GM18502 (cell line): Measurements from ENCODE around the gene SOCS7.

Source experiments
- ATAC-seq: cut with Tn5 transposase; IDR thresholded peaks from one replicate; pipeline ENCODE4 v1.9.1; 2021; ENCODE audit warnings: mild to moderate bottlenecking; ENCODE audit not compliant: unreplicated experiment, poor library complexity

SOCS7 gene

GRCh38 chr17:38361694-38362465 lies 10.2 kb downstream of the SOCS7 start:
- ATAC-seq = no peak

DNA sequence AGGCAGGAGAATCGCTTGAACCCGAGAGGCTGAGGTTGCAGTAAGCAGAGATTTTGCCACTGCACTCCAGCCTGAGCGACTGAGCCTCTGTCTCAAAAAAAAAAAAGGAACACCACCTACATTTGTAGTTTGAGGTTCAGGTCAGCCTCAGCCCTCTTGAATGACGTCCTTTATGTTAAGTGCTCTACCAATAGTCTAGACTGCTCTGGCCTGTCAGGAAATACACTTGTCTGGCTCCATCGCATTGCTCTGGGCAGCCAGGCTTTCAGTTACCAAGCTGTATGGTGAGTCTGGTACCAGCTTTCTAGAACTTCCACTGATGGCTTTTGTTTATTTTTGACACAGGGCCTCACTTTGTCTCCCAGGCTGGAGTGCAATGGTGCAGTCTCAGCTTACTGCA lies 11.4 kb downstream of the SOCS7 start:
- ATAC-seq = no peak

- no peak for ATAC-seq
These were observed 13.1 kb downstream of the SOCS7 start for GRCh38 chr17:38364741-38365140.

- ATAC-seq = no peak
These were observed 17.7 kb downstream of the SOCS7 start for GRCh38 chr17:38369124-38369886.

DNA sequence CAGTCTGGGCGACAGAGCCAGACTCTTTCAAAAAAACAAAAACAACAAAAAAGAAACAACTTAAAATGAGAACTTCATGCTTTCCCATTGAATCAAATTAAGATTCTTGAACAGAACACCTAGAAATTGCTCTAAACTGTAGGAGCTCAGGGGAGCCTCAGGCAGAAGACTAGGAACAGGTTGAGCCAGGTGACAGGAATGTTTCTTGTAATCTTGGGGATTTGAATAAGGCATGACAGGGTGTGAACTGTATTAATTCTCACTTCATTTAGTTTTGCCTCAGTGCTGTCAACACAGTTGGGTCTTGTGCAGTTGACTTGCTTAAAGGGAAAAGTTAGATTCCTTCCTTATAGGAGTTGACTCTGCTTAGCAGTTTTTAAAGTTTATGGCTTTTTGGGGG lies 27.8 kb downstream of the SOCS7 start:
- no peak for ATAC-seq

DNA sequence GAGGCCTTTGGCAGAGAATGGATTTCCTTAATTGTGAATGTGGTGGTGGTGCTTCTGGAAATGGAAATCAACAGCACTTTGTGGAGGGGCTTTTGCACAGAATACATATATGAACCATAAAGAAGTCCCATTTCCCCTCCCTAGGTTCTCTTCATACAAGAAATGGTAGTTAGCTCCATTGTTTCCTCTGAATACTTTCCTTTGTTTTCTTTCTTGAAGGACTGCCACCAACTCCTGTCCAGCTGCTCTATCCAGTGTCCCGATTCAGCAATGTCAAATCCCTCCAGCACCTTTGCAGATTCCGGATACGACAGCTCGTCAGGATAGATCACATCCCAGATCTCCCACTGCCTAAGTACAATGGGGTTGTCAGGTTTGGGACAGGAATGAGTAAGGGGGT lies 43.4 kb downstream of the SOCS7 start:
- no peak for ATAC-seq

DNA sequence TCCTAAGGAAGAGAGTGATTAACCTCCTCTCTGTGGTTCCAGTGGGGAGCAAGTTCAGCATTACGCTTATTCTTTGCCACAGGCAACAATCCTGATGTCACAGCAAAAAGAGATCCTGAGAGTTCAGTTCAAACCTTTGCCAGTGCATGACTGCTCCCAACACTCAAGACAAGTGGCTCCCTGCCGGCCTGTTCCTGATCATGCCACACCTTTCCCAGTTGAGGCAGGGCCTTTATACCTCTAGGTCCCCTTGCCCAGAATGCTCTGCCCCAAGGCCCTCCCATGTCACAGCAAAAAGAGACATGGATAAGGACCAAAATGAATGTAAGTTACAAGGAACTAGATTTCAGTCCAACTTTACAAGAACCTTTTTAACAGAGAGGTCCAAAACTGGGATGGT lies 45.6 kb downstream of the SOCS7 start:
- ATAC-seq = no peak

GRCh38 chr17:38400286-38400685 lies 48.6 kb downstream of the SOCS7 start:
- no peak for ATAC-seq

GRCh38 chr17:38401459-38401858 lies 49.8 kb downstream of the SOCS7 start:
- ATAC-seq = no peak

DNA sequence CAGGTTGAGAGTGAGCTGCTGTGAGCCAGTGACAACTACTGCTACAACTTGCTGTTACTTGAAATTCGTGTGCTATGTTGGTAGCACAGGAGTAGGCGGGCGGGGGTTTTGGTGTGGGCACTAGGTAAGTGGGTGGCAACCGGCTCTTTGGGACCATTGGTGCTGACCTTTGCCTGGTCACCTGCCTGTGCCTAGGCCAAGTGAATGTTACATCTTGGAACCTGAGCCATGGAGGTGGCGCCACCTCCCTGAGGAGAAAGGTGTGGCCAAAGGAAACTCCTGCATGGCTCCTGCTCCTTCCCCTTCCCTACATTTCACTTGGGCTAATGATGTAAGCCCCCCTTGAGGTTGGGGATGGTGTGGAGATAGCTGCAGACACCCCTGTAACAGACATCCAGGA lies 51.3 kb downstream of the SOCS7 start:
- no peak for ATAC-seq

GRCh38 chr17:38403491-38403890 lies 51.8 kb downstream of the SOCS7 start:
- no peak for ATAC-seq

DNA sequence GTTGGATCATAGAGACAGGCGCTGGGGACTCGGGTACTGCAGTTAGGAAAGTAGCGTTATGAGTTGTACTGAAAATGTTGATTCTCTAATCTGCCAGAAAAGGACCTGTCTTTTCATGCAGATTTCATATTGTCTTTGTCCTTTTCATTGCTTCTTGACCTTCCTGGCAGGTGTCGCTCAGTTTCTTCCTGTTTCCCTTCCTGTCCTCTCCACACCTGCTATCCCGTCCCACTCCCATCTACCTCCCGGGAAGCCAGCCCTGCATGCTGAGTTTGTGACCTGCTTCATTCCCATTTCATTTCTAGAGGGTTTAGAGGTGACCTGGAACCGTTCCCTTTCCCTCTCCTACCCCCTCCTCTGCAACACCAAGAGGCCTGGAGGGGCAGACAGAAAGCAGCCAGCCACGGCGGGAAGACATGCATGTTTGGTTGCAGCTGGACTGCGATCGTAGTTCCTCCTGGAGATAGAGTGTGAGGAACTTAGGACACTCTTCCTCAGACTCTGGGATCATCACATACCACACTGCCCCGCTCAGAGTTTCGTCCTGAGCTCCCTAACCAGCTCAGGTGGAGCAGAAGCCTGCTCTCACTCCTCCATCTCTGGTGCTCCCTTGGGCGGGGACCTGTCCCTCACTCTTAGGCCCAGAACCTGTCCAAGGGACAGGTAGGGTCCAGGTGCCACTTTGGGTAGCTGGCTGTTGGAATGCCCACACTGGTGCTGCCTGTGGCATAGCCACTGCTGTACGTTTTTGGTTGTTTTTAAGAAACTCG lies 52.7 kb downstream of the SOCS7 start:
- ATAC-seq = no peak

DNA sequence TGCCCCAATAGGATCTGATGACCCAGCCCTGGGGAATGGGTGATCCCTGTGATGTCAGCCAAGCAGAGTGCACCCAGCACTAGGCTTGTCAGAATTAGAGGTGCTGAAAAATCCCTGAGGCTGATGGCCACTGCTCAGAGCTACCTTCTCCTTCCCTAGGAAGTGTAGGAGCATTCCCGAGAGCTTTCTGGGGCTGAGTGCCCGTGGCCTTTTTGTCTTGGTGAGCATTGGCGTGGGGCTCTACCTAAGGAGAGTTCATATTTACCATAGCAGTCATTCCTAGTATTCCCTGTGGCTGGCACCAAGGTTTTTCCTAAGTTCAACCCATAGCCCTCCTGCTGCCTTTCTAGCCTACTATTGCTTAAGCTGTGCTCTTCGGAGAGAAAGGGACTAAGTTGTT lies 54.0 kb downstream of the SOCS7 start:
- ATAC-seq = no peak

- no peak for ATAC-seq
These were observed 58.6 kb downstream of the SOCS7 start for GRCh38 chr17:38410201-38410600.

GRCh38 chr17:38415250-38416194 lies 63.9 kb downstream of the SOCS7 start:
- ATAC-seq = no peak

DNA sequence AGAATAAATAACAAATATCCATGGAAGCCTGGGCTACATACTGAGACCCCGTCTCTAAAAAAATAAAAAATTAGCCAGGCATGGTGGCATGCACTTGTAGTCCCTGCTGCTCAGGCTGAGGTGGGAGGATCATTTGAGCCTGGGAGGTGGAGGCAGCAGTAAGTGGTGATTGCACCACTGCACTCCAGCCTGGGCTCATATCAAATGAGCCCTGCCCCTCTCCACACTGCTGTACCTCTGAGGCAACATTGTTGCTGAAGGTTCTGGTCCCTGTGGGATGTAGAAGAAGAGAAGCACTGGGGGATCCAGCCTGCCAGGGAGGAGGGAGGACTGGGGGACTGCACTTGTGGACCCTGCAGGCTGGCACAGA lies 65.2 kb downstream of the SOCS7 start:
- no peak for ATAC-seq

DNA sequence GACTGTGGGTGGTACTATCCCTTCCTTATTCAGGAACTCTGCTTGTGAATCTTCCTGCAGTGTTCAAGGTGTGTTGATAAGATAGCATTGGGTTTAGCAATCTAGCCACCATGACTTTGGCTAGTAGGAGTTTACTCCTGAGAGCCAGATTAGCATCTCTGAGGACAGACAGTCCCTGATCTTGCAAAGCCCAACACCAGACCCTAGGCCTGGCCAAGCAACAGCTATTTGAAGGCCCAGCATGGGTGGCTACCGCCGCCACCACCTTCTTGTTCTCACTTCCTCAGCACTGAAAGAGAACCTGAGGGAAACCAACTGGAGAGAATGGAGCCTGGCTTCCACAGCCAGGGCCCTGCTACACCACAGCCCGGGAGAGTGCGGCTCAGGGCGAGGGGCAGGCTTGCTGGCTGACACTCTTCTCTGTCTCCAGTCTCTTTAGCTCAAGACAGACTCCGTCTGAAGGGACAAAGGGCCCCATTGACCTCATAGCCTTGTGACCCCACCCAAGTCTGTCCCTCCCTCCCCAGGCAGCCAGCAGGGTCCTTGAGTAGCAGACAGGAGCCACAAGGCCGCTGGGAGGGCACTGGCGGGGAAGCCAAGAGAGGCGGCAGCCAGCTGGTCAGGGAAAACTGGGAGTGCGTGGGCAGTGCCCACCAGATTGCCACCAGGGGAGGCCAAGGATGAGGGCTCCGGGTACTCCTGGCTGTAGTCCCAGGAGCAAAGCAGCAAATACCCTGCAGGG lies 65.7 kb downstream of the SOCS7 start:
- no peak for ATAC-seq

DNA sequence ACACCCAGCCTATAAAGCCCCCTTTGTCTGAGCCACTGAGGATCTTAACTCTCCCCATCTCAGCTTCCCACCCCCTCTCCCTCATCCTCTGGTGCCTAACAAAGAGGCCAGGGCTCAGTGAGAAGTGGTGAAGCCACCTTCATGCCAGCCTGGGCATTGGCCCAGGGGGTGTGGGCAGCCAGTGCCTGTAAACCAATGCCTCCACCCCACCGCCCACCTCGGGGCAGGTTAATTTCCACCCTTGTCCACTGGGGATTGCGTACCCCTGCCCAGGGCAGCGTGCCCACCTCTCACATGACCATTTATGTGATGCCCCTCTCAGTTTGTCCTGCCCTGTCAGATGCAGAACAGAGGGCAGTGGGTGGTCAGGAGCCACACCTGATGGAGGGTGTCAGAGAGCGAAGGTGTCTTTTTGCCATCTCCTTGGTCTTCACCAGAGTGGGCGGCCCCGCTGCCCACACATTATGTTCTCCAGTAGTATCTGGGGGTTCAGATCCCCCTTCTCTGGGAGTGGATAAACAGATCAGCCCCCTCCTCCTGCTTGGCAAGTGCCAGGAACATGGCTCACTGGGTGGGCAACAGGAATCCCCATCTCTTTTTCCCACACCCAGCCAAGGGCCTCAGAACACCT lies 66.5 kb downstream of the SOCS7 start:
- no peak for ATAC-seq
